ENCODE data around the gene CYB5B.

Gene CYB5B

DNA sequence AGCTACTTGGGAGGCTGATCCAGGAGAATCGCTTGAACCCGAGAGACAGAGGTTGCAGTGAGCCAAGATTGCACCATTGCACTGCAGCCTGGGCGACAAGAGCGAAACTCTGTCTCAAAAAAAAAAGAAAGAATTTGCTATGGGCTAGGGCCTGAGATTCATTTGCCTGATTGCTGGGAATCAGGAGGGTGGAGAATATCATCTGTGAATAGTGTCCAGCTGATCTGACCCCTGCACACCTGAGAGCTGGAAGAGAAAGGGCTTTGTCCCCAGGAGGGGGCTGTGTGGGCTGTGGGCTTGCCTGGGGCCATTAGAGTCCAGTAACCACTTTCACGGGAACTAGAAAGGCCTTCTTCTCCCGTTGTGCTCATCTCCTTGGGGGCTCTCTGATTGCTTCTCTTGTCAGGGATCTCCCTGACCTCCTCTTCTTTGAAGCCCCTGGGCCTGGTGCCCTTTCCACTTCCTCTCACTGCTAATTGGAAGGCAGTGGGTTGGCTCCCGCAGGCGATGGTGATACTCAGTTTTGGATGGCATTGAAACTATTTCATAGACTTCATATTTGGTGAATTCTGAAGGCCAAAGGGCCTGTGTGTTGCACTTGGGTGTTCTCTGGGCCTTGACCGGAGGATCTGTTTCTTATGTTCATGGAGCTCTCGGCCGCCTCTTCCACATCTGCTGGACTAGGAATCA is 75.3 kb downstream of the CYB5B start:
- no peak for DNase-seq
- in situ Hi-C loops (cut with HindIII; ENCODE audit: low pct_ligation_motif_present, low sequenced_read_pairs), result no loop called here
- TF ChIP-seq, protein P1, sequence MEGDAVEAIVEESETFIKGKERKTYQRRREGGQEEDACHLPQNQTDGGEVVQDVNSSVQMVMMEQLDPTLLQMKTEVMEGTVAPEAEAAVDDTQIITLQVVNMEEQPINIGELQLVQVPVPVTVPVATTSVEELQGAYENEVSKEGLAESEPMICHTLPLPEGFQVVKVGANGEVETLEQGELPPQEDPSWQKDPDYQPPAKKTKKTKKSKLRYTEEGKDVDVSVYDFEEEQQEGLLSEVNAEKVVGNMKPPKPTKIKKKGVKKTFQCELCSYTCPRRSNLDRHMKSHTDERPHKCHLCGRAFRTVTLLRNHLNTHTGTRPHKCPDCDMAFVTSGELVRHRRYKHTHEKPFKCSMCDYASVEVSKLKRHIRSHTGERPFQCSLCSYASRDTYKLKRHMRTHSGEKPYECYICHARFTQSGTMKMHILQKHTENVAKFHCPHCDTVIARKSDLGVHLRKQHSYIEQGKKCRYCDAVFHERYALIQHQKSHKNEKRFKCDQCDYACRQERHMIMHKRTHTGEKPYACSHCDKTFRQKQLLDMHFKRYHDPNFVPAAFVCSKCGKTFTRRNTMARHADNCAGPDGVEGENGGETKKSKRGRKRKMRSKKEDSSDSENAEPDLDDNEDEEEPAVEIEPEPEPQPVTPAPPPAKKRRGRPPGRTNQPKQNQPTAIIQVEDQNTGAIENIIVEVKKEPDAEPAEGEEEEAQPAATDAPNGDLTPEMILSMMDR (IDR thresholded peaks at IDR 0.05; ENCODE audit: low read depth, low read length, missing control alignments), result no peak
- no peak overlapping the region for H3K4me3 ChIP-seq (ENCODE audit: low read depth, low read length)
- no peaks in the 10 kb centered on the region for H3K36me3 ChIP-seq (replicated peaks)
- H3K27ac ChIP-seq, result no peak overlapping the region
- no peaks in the 10 kb centered on the region for H3K27me3 ChIP-seq (replicated peaks)

DNA sequence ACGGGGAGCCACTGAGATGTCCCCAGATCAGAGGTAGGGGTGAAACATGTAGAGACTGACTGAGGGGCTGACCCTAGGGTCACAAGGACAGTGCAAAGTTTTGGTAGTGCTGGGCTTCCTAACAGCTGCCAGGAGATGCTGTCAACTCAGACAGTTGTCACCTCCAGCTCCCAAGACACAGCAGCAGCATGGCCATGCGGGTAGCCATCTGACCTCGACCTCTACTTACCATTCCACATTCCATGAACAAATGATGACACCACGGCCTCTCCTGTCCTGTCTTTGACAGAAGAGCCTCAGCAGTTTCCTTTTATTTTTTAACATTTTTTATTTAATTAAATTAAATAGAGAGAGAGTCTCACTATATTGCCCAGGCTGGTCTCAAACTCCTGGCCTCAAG is 76.1 kb downstream of the CYB5B start:
- in situ Hi-C loops (cut with HindIII; ENCODE audit: low pct_ligation_motif_present, low sequenced_read_pairs), result no loop called here
- TF ChIP-seq, protein P1 (IDR thresholded peaks at IDR 0.05; ENCODE audit: low read depth, low read length, missing control alignments), result no peak
- Histone ChIP-seq H3K4me3 (ENCODE audit: low read depth, low read length) (no peak overlapping the region), H3K27me3 (replicated peaks) (no peaks in the 10 kb centered on the region), H3K27ac (no peak overlapping the region), H3K36me3 (replicated peaks) (no peaks in the 10 kb centered on the region)
- no peak for DNase-seq

DNA sequence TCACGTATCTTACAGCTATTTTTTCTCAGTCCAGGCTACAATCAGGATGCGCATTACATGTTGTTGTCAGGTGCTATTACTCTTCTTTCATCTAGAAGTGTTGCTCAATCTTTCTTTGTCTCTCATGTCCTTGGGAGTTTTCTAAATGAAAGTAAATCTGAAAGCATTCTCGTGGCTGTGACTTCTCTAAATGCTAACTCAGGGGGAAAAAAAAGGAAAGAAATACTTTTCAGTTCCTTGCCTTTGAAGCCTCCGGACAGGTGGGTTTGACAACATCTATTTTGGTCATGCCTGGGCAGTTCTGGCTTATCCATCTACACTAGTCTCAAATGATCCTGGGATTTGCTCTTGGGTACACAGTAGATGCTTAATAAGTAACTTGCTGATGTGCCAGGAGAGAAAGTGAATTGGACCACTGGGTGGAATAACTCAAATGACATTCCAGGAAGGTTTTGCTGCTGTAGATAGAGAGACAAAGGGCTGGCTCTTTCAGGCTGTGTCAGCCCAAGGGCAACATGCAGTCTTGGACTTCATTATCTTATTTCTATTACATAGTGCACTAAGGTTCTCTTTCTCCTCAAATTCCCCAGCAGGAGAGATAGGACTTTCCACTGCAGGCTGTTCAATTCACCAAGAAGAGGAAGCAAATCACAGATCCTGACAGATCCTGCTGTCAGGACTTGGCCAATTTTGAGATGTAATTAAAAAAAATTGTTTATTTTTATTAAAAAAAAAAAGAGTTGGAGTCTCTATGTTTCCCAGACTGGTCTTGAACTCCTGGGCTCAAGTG is 77.7 kb downstream of the CYB5B start:
- DNase-seq, result no peak
- TF ChIP-seq, protein P1 (IDR thresholded peaks at IDR 0.05; ENCODE audit: low read depth, low read length, missing control alignments), result no peak
- Histone ChIP-seq H3K36me3 (replicated peaks) (no peaks in the 10 kb centered on the region), H3K4me3 (ENCODE audit: low read depth, low read length) (no peak overlapping the region), H3K27ac (no peak overlapping the region), H3K27me3 (replicated peaks) (no peaks in the 10 kb centered on the region)
- in situ Hi-C loops (cut with HindIII; ENCODE audit: low pct_ligation_motif_present, low sequenced_read_pairs), result no loop called here

DNA sequence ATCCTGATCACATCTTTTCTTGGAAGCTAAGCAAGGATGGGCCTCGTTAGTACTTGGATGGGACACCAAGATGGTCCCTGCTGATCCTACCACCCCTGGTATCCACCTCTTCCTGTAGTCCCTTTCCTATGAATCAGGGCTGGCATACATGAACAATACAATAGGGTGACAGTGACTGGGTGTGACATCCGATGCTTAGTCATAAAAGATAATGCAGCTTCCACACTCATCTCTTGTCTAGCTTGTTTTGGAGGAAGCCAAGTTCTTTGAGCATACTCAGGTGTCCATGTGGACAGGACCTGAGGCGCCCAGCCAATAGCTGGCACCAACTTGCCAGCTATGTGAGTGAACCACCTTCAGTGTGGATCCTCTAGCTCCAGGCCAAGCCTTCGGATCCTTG is 78.8 kb downstream of the CYB5B start:
- in situ Hi-C loops (cut with HindIII; ENCODE audit: low pct_ligation_motif_present, low sequenced_read_pairs), result no loop called here
- TF ChIP-seq, protein P1 (IDR thresholded peaks at IDR 0.05; ENCODE audit: low read depth, low read length, missing control alignments), result no peak
- no peak for DNase-seq
- H3K36me3 ChIP-seq (replicated peaks), result no peaks in the 10 kb centered on the region
- H3K27ac ChIP-seq, result no peak overlapping the region
- H3K27me3 ChIP-seq (replicated peaks), result no peaks in the 10 kb centered on the region
- H3K4me3 ChIP-seq (ENCODE audit: low read depth, low read length), result no peak overlapping the region

DNA sequence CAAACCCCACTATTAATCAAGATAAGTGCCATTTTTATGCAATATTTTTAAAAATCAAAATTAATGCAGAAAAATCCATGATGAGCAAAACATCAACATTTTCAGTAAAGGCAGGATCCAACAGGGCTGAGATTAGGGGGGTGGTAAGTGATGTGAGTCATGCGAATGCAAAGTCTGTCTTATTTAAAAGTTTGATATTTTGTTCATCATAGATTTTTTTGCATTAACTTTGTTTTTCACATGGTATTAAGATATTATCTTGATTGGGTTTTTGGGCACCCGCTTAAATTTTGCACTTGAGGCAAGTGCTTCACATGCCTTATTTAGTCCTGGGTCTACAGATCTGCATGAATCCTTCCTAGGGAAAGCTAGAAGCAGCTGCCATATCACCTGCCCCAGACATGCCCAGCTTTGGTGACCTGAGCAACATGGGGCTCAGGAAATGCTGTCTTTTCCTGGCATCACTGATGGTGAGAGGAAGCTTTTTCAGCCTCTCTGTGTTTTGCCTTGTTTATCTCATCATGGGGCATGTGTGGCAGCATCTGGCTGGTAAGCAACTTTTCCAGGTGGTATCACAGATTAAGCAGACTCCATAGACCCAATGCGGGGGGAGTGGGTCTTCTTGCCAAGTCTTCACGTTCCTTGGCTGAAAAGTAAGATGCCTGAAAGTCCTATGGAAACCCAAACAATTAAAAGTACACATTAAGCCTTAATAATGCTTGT is 83.8 kb downstream of the CYB5B start:
- Histone ChIP-seq H3K36me3 (replicated peaks) (no peaks in the 10 kb centered on the region), H3K27me3 (replicated peaks) (no peaks in the 10 kb centered on the region), H3K27ac (no peak overlapping the region), H3K4me3 (ENCODE audit: low read depth, low read length) (no peak overlapping the region)
- in situ Hi-C loops (cut with HindIII; ENCODE audit: low pct_ligation_motif_present, low sequenced_read_pairs), result no loop called here
- no peak for DNase-seq
- TF ChIP-seq, protein P1 (IDR thresholded peaks at IDR 0.05; ENCODE audit: low read depth, low read length, missing control alignments), result no peak

All from brain microvascular endothelial cell (primary cell).